ENCODE results near the gene WBP1L.
"Not testable (repeated sequence)": the region's sequence is repeated elsewhere in the genome, so short reads cannot be mapped to it uniquely, and the experiment has no call there.

WBP1L gene

GRCh38 chr10:102850025-102850518, 106.3 kb downstream of the WBP1L start:
- DNase-seq: no peak

GRCh38 chr10:102853237-102853636, 109.5 kb downstream of the WBP1L start:
- not testable (repeated sequence) for DNase-seq

- DNase-seq: not testable (repeated sequence)
These were observed 112.1 kb downstream of the WBP1L start for GRCh38 chr10:102855731-102856436.

GRCh38 chr10:102856758-102857424, 113.1 kb downstream of the WBP1L start:
- DNase-seq: no peak

- DNase-seq: no peak
These were observed 116.2 kb downstream of the WBP1L start for GRCh38 chr10:102859911-102860310.

DNA sequence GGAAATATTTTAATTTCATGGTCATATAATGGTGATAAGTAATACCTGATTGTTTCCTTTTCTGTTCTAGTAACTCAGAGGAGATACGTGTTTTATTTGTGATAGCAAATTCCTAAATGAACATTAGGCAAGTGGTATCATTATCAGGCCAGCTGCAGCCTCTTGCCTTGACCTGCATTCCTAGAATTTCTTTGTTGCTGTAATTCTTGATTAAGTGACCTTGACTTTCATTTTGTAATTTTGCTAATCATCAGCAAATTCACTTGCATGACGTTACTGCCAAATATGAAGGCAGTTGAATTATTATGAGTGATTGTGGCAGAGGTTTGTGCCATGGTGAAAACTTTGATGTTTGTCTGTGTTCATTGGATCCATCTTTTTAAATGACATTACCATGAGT, 119.9 kb downstream of the WBP1L start:
- DNase-seq: no peak

DNA sequence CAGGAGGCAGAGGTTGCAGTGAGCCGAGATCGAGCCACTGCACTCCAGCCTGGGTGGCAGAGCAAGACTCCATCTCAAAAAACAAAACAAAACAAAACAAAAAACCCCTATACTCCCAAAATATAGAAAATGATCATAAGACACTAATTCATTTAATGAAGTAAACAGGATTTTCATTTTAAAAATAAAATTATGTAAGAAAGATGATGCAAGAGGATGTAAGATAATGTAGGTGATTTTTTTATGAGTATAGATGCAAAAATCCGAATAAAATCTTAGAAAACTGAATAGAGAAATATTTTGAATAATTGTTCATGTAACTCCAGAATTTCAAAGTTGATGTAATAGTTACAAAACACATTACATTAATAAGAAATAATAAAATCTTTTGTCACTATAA, 121.9 kb downstream of the WBP1L start:
- no peak for DNase-seq
